GM21423 (cell line): Measurements from ENCODE around the gene TALDO1.
"Not testable (repeated sequence)": the region's sequence is repeated elsewhere in the genome, so short reads cannot be mapped to it uniquely, and the experiment has no call there.

ENCODE experiments used
- ATAC-seq: cut with Tn5 transposase; IDR thresholded peaks from one replicate; pipeline ENCODE4 v1.9.1; 2021; ENCODE audit warnings: mild to moderate bottlenecking, moderate library complexity; ENCODE audit not compliant: unreplicated experiment

The TALDO1 gene

GRCh38 chr11:733072-733471, 14.2 kb upstream of the TALDO1 start:
- no peak for ATAC-seq

- not testable (repeated sequence) for ATAC-seq
Observed at GRCh38 chr11:734541-734940, 12.7 kb upstream of the TALDO1 start.

- ATAC-seq, result no peak
Observed at GRCh38 chr11:737366-737765, 9.9 kb upstream of the TALDO1 start.

- not testable (repeated sequence) for ATAC-seq
Observed at GRCh38 chr11:737899-738298, 9.4 kb upstream of the TALDO1 start.

GRCh38 chr11:742156-742546, 5.1 kb upstream of the TALDO1 start:
- no peak for ATAC-seq

GRCh38 chr11:742571-743201, 4.6 kb upstream of the TALDO1 start:
- no peak for ATAC-seq

- ATAC-seq, result no peak
Observed at GRCh38 chr11:745428-745827, 1.8 kb upstream of the TALDO1 start.

GRCh38 chr11:746289-747157, 741 bp upstream of the TALDO1 start:
- peak; percentile 35 for ATAC-seq

GRCh38 chr11:748007-748359, 719 bp downstream of the TALDO1 start:
- ATAC-seq, result peak; percentile 5

GRCh38 chr11:749731-750130, 2.5 kb downstream of the TALDO1 start:
- ATAC-seq, result no peak

- no peak for ATAC-seq
Observed at GRCh38 chr11:760236-760635, 13.0 kb downstream of the TALDO1 start.

GRCh38 chr11:761526-762108, 14.4 kb downstream of the TALDO1 start:
- no peak for ATAC-seq

- no peak for ATAC-seq
Observed at GRCh38 chr11:762421-763072, 15.3 kb downstream of the TALDO1 start.

- ATAC-seq, result no peak
Observed at GRCh38 chr11:763073-763463, 15.8 kb downstream of the TALDO1 start.

GRCh38 chr11:763549-764321, 16.5 kb downstream of the TALDO1 start:
- no peak for ATAC-seq

- ATAC-seq, result no peak
Observed at GRCh38 chr11:764322-765024, 17.2 kb downstream of the TALDO1 start.

GRCh38 chr11:765025-765801, 17.9 kb downstream of the TALDO1 start:
- no peak for ATAC-seq

- ATAC-seq, result no peak
Observed at GRCh38 chr11:765802-766091, 18.5 kb downstream of the TALDO1 start.

- ATAC-seq, result no peak
Observed at GRCh38 chr11:766106-766935, 19.1 kb downstream of the TALDO1 start.
